Prostate gland (tissue), 2 donors: ENCODE results near the gene TECPR2. TPM values are rescaled to one million over a fixed set of nuclear protein-coding genes. Genes with fewer than 3 reads are reported as not detected.

Experiments used
- DNase-seq: peaks from one replicate; pipeline ENCODE4 v3.0.0-alpha.2; 2019; ENCODE audit warnings: low spot score
- H3K27ac ChIP-seq, 2 donors: fragments of 200-600 bp; sonication (generic); 2 replicates each; pipeline ENCODE4 v1.5.1; 2017 to 2019
- H3K27me3 ChIP-seq: fragments of 200-600 bp; sonication (generic); replicated peaks from 2 replicates; pipeline ENCODE4 v1.5.1; 2019; ENCODE audit not compliant: insufficient read depth
- H3K36me3 ChIP-seq, 2 donors: fragments of 200-600 bp; sonication (generic); 1 replicate in 1 of 2; 2 replicates in 1 of 2; pipeline versions ENCODE4 v1.5.1 to v1.8.1; 2017 to 2019
- H3K4me1 ChIP-seq: fragments of 200-600 bp; sonication (generic); replicated peaks from 2 replicates; pipeline ENCODE4 v1.5.1; 2019
- H3K4me3 ChIP-seq, 2 donors: fragments of 200-600 bp; sonication (generic); 2 replicates each; pipeline ENCODE4 v1.5.1; 2017 to 2019
- H3K9me3 ChIP-seq: fragments of 200-600 bp; sonication (generic); 2 replicates; pipeline ENCODE4 v1.5.1; 2017
- CTCF ChIP-seq, 4 experiments: fragments of 200-600 bp in 2 of 4; fragments of 450-650 bp in 2 of 4; sonication (generic) in 2 of 4; IDR thresholded peaks; 1 replicate in 3 of 4; 2 replicates in 1 of 4; pipeline ENCODE4 v1.5.1; 2016 to 2019; ENCODE audit warnings: antibody characterized with exemption in 4 of 4, mild to moderate bottlenecking in 2 of 4, moderate library complexity in 2 of 4
- POLR2A ChIP-seq: fragments of 450-650 bp; IDR thresholded peaks from one replicate; pipeline ENCODE4 v1.6.1; 2016; ENCODE audit warnings: antibody characterized with exemption, mild to moderate bottlenecking
- POLR2AphosphoS5 ChIP-seq: sonication (generic); formaldehyde crosslinking; IDR thresholded peaks from one replicate; pipeline ENCODE4 v1.6.1; 2017; ENCODE audit warnings: antibody characterized with exemption
- WGBS: methylation state at CpG from one replicate; pipeline ENCODE4 v1.1.5; 2018; 5-methylcytosine and 5-hydroxymethylcytosine counted together
- intact Hi-C: fragments of 100-400 bp; cut with DNase I; formaldehyde crosslinking; loops from one replicate; pipeline ENCODE4 v1.14.2; 2022
- total RNA-seq, 2 donors: library from RNA; depleted of rRNA; stranded (reverse); fragments of >200 nt; gene quantifications; one replicate each; pipeline ENCODE4 v1.1.0, GENCODE V29; 2016

The TECPR2 gene
- total RNA-seq, 2 donors from 2014 or later, result 12.9 to 45.0 TPM

DNA sequence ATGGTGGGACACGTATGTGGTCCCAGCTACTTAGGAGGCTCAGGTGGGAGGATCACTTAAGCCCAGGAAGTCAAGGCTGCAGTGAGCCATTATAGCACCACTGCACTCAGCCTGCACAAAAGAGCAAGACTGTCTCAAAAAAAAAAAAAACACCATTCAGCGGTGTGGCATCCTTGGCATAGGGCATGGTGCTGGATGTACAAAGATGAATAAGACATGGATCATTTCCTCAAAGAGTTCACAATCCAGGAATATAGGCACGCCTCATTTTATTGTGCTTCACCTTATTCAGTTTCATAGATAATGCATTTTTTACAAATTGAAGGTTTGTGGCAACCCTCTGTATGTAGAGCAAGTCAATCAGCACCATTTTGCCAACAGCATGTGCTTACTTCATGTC, 6.5 kb upstream of the TECPR2 start:
- TF ChIP-seq POLR2AphosphoS5 (no peak), CTCF (IDR thresholded peaks at IDR 0.05) (no peak), POLR2A (no peak)
- H3K4me3 ChIP-seq, result no peak overlapping the region
- no peaks in the 10 kb centered on the region for H3K4me1 ChIP-seq
- no peak for DNase-seq
- WGBS, result 89% methylated on average over 3 of the region's 3 CpGs
- H3K27me3 ChIP-seq, result no peaks in the 10 kb centered on the region
- H3K27ac ChIP-seq, result no peak overlapping the region
- intact Hi-C loops, result no loop called here
- peaks cover 4% of the 10 kb centered on the region in 2 donors for H3K36me3 ChIP-seq
- H3K9me3 ChIP-seq, result no peaks in the 10 kb centered on the region

DNA sequence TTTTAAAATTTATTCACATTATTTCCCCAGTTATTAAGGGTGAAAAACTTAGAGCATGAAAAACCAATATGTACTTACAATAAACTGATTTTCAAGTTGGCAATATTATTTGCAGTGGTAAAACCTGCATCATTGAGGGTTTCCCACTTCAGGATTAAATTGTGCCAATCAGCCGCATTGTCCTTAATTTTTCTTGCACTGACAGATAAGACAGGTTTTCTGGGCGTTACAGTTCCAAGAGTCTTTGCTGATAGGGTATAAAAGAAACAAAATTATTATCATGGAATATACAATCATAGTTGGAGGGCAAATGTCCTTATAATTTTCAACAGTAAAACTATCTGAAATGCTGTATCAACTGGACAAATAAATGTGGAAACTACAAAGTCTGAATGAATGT, 3.4 kb upstream of the TECPR2 start:
- no peaks in the 10 kb centered on the region for H3K27me3 ChIP-seq
- WGBS, result 93% methylated on average over 2 of the region's 2 CpGs
- H3K9me3 ChIP-seq, result no peaks in the 10 kb centered on the region
- H3K4me3 ChIP-seq, result no peak overlapping the region
- DNase-seq, result no peak
- no peaks in the 10 kb centered on the region for H3K4me1 ChIP-seq
- no peak overlapping the region for H3K27ac ChIP-seq
- TF ChIP-seq POLR2A (no peak), CTCF (IDR thresholded peaks at IDR 0.05) (no peak), POLR2AphosphoS5 (no peak)
- peaks cover 0 to 4% of the 10 kb centered on the region in 2 donors for H3K36me3 ChIP-seq
- intact Hi-C loops, result no loop called here

DNA sequence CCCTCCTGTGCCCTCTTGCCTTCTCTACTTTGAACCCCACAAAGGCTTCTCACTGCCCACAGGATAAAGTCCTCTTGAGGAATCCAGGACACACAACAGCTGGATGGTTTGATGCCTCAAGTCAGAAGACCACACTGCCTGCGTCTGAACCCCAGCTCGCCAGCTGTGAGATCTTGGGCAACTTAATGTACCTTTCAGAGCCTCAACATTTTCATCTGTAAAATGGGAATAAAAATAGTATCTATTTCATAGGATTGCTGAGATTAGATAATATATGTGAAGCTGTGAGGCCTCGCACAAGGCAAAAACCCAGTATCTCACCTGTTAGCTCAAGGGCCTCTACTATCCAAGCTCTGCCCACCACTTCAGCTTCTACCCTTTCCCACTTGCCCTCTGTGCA, 2.4 kb upstream of the TECPR2 start:
- no peak overlapping the region for H3K4me3 ChIP-seq
- WGBS, result 92% methylated on average over 3 of the region's 3 CpGs

GRCh38 chr14:102362084-102362483, 657 bp upstream of the TECPR2 start:
- TF ChIP-seq CTCF (IDR thresholded peaks at IDR 0.05) (no peak), POLR2A (no peak), POLR2AphosphoS5 (no peak)
- Histone ChIP-seq H3K36me3 (peaks cover 0 to 4% of the 10 kb centered on the region in 2 donors), H3K27ac (peak overlapping the region; percentile 88 to 89), H3K27me3 (no peaks in the 10 kb centered on the region), H3K9me3 (no peaks in the 10 kb centered on the region), H3K4me1 (no peaks in the 10 kb centered on the region), H3K4me3 (peak overlapping the region; percentile 93 to 99)
- 22% methylated on average over 4 of the region's 4 CpGs for WGBS
- intact Hi-C loops, result loop anchor here (5.0 to 10.0 kb wide), 4 partner anchors 40 to 145 kb away; partner anchors contain the start of gene ANKRD9
- DNase-seq, result no peak

More for the DNA sequence above, 2.4 kb upstream of the TECPR2 start:
- TF ChIP-seq CTCF (IDR thresholded peaks at IDR 0.05), result no peak
- no peak for TF ChIP-seq POLR2AphosphoS5
- no peak for TF ChIP-seq POLR2A
- intact Hi-C loops, result loop anchor here (5.0 to 10.0 kb wide), 4 partner anchors 38 to 147 kb away; partner anchors contain the start of gene ANKRD9
- Histone ChIP-seq H3K9me3 (no peaks in the 10 kb centered on the region), H3K27me3 (no peaks in the 10 kb centered on the region), H3K27ac (no peak overlapping the region), H3K4me1 (no peaks in the 10 kb centered on the region), H3K36me3 (peaks cover 0 to 4% of the 10 kb centered on the region in 2 donors)
- DNase-seq, result no peak

DNA sequence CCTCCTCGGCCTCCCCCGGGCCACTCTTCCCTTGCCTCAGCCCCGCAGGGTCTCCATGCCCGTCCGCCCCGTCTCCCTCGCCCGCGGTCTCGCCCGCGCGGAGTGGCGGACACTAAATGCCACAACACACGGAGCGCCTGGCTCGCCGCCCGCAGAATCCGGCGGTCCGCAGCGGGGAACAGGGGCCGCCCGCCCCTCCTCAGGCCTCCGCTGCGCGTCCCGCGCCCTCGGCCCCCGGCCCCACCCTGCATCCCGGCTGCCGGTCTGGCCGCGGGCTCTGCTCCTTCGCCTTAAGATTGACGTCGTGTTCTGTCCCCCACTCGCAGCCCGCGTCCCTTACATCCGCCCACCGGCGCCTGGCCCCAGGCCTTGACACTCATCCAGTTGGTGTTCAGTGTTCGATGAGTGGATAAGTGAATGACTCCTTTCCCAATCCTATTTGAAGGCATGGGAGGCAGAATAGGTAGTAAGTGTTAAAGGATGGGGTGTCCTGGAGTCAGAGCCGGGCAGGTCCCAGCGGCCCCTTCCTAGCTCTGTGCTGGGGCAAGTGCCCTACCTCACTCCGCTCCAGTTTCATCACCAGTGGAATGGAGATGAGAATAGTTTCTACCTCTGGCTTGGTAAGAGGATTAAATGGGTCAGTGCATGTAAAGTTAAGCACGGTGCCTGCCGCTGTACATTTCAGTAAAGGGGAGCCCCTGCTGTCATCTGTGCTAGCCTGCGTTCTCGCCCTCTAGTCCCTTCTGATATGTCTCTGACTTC, 622 bp downstream of the TECPR2 start:
- Histone ChIP-seq H3K27me3 (no peaks in the 10 kb centered on the region), H3K36me3 (no peaks in the 10 kb centered on the region), H3K4me1 (no peaks in the 10 kb centered on the region), H3K4me3 (peak overlapping the region; percentile 93 to 99), H3K9me3 (no peaks in the 10 kb centered on the region), H3K27ac (peak overlapping the region; percentile 88 to 89)
- 2% methylated on average over 53 of the region's 53 CpGs for WGBS
- intact Hi-C loops, result loop anchor here (5.0 to 10.0 kb wide), 4 partner anchors 41 to 144 kb away; partner anchors contain the start of gene ANKRD9
- TF ChIP-seq POLR2AphosphoS5, result no peak
- TF ChIP-seq POLR2A, result no peak
- TF ChIP-seq CTCF (IDR thresholded peaks at IDR 0.05), result no peak
- peak; percentile 9 for DNase-seq
